Measurements from ENCODE around the gene COX17. TPM values are rescaled to one million over a fixed set of nuclear protein-coding genes. Genes with fewer than 3 reads are reported as not detected.

Gene COX17
- total RNA-seq, 2 experiments from 2014 or later = 104 to 113 TPM

DNA sequence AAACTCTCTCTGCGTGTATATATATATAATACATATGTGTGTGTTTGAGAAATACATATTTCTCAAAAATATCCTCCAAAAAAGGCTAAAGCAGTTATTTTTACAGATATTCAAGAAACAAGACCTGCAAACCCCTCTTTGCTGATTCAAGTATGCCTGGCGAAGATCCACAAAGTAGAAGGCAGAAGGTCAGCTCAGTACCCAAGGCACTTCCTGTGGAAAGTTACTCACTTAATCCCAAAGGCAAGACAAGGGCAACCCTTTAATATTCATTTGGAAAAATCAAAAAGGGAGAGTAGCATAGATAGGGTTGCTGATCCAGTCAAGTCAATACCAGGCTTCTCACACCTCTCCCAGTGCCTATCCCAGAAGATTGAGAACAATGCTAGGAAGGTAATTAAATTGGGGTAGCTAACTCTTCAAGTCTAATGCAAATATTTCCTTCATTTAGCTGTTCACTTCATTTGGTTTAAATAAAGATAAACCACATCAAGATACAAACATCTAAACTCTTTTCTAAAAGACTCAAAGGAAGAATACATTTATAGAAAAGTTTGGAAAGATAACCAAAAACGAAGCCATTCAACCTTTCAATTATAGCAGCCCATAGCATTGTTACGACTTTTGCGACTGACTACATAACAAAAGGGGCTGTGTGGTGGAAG, 7.2 kb downstream of the COX17 start:
- H3K4me3 Mint-ChIP-seq = no peak overlapping the region
- CTCF ChIA-PET = no interaction called here
- no peaks in the 10 kb centered on the region for H3K27me3 Mint-ChIP-seq (ENCODE audit: low read depth)
- DNase-seq = no peak
- no peak overlapping the region for H3K27ac Mint-ChIP-seq
- intact Hi-C loops (cut with micrococcal nuclease) = no loop called here
- no peaks in the 10 kb centered on the region for H3K9me3 Mint-ChIP-seq
- peaks cover 22% of the 10 kb centered on the region for H3K4me1 Mint-ChIP-seq (ENCODE audit: low read depth)
- peaks cover 31% of the 10 kb centered on the region for H3K36me3 Mint-ChIP-seq (ENCODE audit: low read depth)

DNA sequence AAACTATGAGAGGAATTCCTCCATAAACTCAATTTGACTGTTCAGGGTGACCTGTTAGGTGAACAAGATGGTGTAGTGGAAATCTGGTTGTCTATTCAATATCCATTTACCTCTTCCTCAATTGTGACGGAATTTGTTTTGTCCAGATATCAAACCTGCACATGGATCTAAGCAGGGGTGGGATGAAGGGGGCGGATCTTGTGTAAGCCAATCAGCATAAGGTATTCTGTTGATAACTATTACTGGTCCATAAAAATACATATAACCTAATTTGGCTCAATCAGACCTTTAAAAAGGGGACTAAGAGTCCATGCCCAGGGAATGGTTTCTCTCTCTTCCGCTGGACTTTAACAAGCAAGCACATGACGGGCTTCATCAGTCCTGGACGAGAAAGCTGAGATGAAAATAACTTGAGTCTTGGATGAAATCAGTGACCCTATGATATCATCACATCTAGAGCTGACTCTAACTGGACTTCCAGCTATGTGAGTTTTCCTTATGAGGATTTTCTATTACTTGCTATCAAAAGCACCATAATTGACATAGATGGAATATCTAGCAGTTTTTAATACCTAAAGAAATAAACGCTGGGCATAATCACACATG, 11.1 kb downstream of the COX17 start:
- CTCF ChIA-PET = interaction anchor here (1.1 to 1.9 kb wide), 2 partner anchors 9 to 15 kb away, joined by 4 read pairs; no protein-coding TSS in a partner anchor
- intact Hi-C loops (cut with micrococcal nuclease) = loop anchor here (2.0 kb wide), 1 partner anchor 27 kb away; no protein-coding TSS in a partner anchor

GRCh38 chr3:119664850-119665379, 12.3 kb downstream of the COX17 start:
- H3K36me3 Mint-ChIP-seq (ENCODE audit: low read depth) = peaks cover 6% of the 10 kb centered on the region
- H3K9me3 Mint-ChIP-seq = no peaks in the 10 kb centered on the region
- H3K27me3 Mint-ChIP-seq (ENCODE audit: low read depth) = no peaks in the 10 kb centered on the region
- intact Hi-C loops (cut with micrococcal nuclease) = loop anchor here (2.0 kb wide), 1 partner anchor 26 kb away; no protein-coding TSS in a partner anchor
- no peak overlapping the region for H3K27ac Mint-ChIP-seq
- DNase-seq = no peak
- CTCF ChIA-PET = interaction anchor here (1.9 kb wide), 1 partner anchor 10 kb away, joined by 4 read pairs; no protein-coding TSS in a partner anchor
- no peak overlapping the region for H3K4me3 Mint-ChIP-seq
- H3K4me1 Mint-ChIP-seq (ENCODE audit: low read depth) = peaks cover 1% of the 10 kb centered on the region

More for the DNA sequence above, 11.1 kb downstream of the COX17 start:
- H3K9me3 Mint-ChIP-seq = no peaks in the 10 kb centered on the region
- H3K27ac Mint-ChIP-seq = no peak overlapping the region
- peaks cover 14% of the 10 kb centered on the region for H3K36me3 Mint-ChIP-seq (ENCODE audit: low read depth)
- H3K27me3 Mint-ChIP-seq (ENCODE audit: low read depth) = no peaks in the 10 kb centered on the region
- no peak for DNase-seq
- H3K4me1 Mint-ChIP-seq (ENCODE audit: low read depth) = peaks cover 6% of the 10 kb centered on the region
- no peak overlapping the region for H3K4me3 Mint-ChIP-seq

DNA sequence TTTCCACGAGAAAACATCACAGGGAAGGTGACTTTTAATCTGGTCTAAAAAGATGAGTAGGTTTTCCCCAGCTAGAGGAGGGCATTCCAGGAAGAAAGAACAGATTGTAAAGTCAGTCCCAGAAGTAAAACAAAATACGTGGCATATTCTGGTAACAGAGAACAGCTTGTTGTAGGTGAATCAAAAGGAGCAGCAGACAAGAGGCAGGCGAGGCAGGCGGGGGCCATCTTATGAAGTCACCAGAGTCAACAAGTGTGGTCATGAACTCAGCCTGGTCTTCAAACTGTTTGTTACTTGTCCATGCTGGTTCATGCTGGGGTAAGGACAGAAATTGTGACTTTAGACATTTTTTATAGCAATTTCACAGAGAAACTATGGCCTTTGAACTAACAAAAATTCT, 12.8 kb downstream of the COX17 start:
- no peaks in the 10 kb centered on the region for H3K27me3 Mint-ChIP-seq (ENCODE audit: low read depth)
- peaks cover 6% of the 10 kb centered on the region for H3K36me3 Mint-ChIP-seq (ENCODE audit: low read depth)
- no peak for DNase-seq
- H3K4me1 Mint-ChIP-seq (ENCODE audit: low read depth) = no peaks in the 10 kb centered on the region
- CTCF ChIA-PET = interaction anchor here (0.6 kb wide), 1 partner anchor 8 kb away, joined by 3 read pairs; no protein-coding TSS in a partner anchor
- no peaks in the 10 kb centered on the region for H3K9me3 Mint-ChIP-seq
- H3K27ac Mint-ChIP-seq = no peak overlapping the region
- H3K4me3 Mint-ChIP-seq = no peak overlapping the region
- intact Hi-C loops (cut with micrococcal nuclease) = loop anchor here (2.0 kb wide), 1 partner anchor 26 kb away; no protein-coding TSS in a partner anchor

- intact Hi-C loops (cut with micrococcal nuclease) = loop anchor here (2.0 kb wide), 1 partner anchor 25 kb away; no protein-coding TSS in a partner anchor
- Mint-ChIP-seq H3K36me3 (ENCODE audit: low read depth) (peaks cover 5% of the 10 kb centered on the region), H3K4me3 (no peak overlapping the region), H3K4me1 (ENCODE audit: low read depth) (no peaks in the 10 kb centered on the region), H3K27me3 (ENCODE audit: low read depth) (no peaks in the 10 kb centered on the region), H3K27ac (no peak overlapping the region), H3K9me3 (no peaks in the 10 kb centered on the region)
- CTCF ChIA-PET = interaction anchor here (0.6 kb wide), 2 partner anchors 8 to 104 kb away, joined by 3 read pairs; no protein-coding TSS in a partner anchor
- DNase-seq = no peak
These were observed 13.3 kb downstream of the COX17 start for GRCh38 chr3:119663885-119664284.

DNA sequence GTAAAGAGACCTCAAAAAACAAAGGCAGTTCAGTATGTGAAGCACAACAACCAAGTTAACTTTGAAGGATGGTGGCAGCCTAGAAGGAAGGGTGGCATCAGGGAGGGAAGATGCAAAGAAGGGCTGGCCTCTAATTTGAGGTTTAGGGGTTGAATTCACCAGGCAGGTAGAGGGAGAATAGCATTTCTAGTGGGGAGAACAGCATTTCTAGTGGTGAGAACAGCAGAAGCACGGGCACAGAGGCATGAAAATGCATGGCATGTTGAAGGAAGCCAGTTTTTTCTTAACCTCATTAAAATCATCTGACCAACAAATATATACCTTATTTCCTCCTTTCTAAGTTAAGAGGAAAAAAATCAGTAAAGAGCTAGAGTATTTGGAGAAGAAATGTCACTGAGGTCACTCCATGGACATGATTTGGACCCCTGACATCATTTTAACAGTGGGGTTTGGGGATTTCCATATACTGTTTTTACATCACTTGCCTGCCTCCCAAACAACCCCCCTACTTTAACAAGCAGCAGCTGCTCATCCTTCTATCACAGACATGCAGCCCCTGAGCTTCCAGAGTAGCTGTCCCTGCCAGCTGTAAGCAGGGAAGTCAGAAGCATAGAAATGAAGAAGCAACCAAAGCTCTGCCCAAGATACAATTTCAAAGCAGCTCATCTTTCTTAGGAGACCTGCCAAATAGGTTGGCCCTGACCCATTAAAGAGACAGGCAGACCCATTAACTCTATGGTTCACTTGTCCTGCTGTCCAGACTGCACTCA, 14.4 kb downstream of the COX17 start:
- no peak for DNase-seq
- intact Hi-C loops (cut with micrococcal nuclease) = no loop called here
- H3K4me3 Mint-ChIP-seq = no peak overlapping the region
- H3K4me1 Mint-ChIP-seq (ENCODE audit: low read depth) = no peaks in the 10 kb centered on the region
- H3K27me3 Mint-ChIP-seq (ENCODE audit: low read depth) = no peaks in the 10 kb centered on the region
- H3K36me3 Mint-ChIP-seq (ENCODE audit: low read depth) = peaks cover 3% of the 10 kb centered on the region
- no peaks in the 10 kb centered on the region for H3K9me3 Mint-ChIP-seq
- CTCF ChIA-PET = no interaction called here
- H3K27ac Mint-ChIP-seq = no peak overlapping the region

GRCh38 chr3:119660474-119661440, 16.4 kb downstream of the COX17 start, which contains the start of gene POPDC2:
POPDC2 (minus strand) TSS chr3:119660589; CDS start chr3:119660423, 166 bp downstream.
- Mint-ChIP-seq H3K9me3 (no peaks in the 10 kb centered on the region), H3K4me3 (no peak within 1 kb of the TSS), H3K36me3 (ENCODE audit: low read depth) (no peaks in the 10 kb centered on the region), H3K27me3 (ENCODE audit: low read depth) (no peaks in the 10 kb centered on the region), H3K4me1 (ENCODE audit: low read depth) (no peaks in the 10 kb centered on the region), H3K27ac (no peak within 1 kb of the TSS)
- CTCF ChIA-PET = no interaction called here
- no peak for DNase-seq
- intact Hi-C loops (cut with micrococcal nuclease) = no loop called here

GRCh38 chr3:119659606-119660291, 17.5 kb downstream of the COX17 start:
- no peak overlapping the region for H3K27ac Mint-ChIP-seq
- H3K4me3 Mint-ChIP-seq = no peak overlapping the region
- H3K4me1 Mint-ChIP-seq (ENCODE audit: low read depth) = no peaks in the 10 kb centered on the region
- no peaks in the 10 kb centered on the region for H3K36me3 Mint-ChIP-seq (ENCODE audit: low read depth)
- no peak for DNase-seq
- no peaks in the 10 kb centered on the region for H3K27me3 Mint-ChIP-seq (ENCODE audit: low read depth)
- H3K9me3 Mint-ChIP-seq = no peaks in the 10 kb centered on the region
- intact Hi-C loops (cut with micrococcal nuclease) = no loop called here
- CTCF ChIA-PET = no interaction called here

DNA sequence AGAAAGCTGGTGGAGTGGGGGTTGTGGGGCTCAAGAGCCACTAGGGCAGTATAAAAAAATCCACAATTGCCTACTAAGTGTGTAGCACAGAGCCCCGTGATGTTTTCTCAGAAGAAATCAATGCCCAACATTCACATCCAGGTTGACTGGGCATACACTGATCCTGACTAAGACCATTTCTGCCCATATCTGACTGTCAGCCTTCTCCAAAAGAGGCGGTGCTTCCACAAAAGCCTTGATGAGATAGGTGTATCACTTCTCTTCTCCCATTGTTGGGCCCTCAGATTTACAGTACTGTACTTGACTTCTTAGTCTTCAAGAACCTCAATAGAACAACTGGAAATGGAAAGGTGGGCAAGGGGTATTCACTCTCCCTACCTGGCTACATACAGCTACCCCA, 18.2 kb downstream of the COX17 start:
- Mint-ChIP-seq H3K9me3 (no peaks in the 10 kb centered on the region), H3K27me3 (ENCODE audit: low read depth) (no peaks in the 10 kb centered on the region), H3K4me1 (ENCODE audit: low read depth) (no peaks in the 10 kb centered on the region), H3K36me3 (ENCODE audit: low read depth) (no peaks in the 10 kb centered on the region), H3K27ac (no peak overlapping the region), H3K4me3 (no peak overlapping the region)
- DNase-seq = no peak
- CTCF ChIA-PET = interaction anchor here (0.6 to 1.0 kb wide), 2 partner anchors 15 to 154 kb away, joined by 3 to 4 read pairs; no protein-coding TSS in a partner anchor
- intact Hi-C loops (cut with micrococcal nuclease) = no loop called here

DNA sequence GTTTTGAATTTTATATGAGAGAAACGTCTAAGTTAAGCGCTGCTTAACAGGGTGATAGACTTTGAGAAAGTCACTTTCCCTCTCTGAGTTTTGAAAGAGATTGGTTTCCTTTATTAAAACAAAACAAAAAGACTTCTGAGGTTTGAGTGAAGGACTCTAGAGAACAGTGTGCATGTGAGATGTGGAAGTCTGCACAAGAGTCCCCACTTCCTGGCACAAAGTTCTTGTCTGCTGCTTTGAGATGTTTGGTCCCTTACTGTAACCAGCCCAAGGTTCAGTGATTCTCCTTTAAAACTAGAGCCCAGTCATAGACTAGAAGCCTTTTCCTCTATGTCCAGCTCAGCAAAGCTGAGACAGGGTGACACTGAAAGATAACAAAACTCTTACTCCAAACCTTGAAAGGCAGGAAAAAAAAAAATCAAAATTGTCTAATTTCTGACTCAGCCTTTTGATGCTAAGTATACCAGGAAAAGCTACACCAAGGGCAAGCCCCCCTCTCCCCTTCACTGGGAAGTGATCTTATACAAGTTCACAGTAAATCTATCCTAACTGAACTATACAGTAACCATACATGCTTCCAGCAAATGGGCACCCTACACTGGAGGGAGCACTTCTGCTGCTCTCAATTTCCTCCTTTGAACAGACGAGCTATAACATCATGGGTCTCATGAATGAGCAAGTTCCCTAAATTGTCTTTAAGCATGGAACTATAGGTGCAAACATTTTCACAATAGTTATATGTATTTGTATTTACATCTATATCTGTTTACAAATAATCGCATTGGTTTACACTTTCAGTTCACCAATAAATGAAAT, 19.1 kb downstream of the COX17 start:
- no peaks in the 10 kb centered on the region for H3K4me1 Mint-ChIP-seq (ENCODE audit: low read depth)
- DNase-seq = no peak
- CTCF ChIA-PET = interaction anchor here (0.6 to 1.0 kb wide), 3 partner anchors 15 to 155 kb away, joined by 3 to 5 read pairs (median 4); no protein-coding TSS in a partner anchor
- H3K4me3 Mint-ChIP-seq = no peak overlapping the region
- H3K27me3 Mint-ChIP-seq (ENCODE audit: low read depth) = no peaks in the 10 kb centered on the region
- intact Hi-C loops (cut with micrococcal nuclease) = no loop called here
- H3K9me3 Mint-ChIP-seq = no peaks in the 10 kb centered on the region
- no peaks in the 10 kb centered on the region for H3K36me3 Mint-ChIP-seq (ENCODE audit: low read depth)
- H3K27ac Mint-ChIP-seq = no peak overlapping the region

All from activated naive CD4-positive, alpha-beta T cell treated with anti-CD3 and anti-CD28 coated beads for 36 hours (primary cell).